ENCODE results near the gene SGCA.

DNA sequence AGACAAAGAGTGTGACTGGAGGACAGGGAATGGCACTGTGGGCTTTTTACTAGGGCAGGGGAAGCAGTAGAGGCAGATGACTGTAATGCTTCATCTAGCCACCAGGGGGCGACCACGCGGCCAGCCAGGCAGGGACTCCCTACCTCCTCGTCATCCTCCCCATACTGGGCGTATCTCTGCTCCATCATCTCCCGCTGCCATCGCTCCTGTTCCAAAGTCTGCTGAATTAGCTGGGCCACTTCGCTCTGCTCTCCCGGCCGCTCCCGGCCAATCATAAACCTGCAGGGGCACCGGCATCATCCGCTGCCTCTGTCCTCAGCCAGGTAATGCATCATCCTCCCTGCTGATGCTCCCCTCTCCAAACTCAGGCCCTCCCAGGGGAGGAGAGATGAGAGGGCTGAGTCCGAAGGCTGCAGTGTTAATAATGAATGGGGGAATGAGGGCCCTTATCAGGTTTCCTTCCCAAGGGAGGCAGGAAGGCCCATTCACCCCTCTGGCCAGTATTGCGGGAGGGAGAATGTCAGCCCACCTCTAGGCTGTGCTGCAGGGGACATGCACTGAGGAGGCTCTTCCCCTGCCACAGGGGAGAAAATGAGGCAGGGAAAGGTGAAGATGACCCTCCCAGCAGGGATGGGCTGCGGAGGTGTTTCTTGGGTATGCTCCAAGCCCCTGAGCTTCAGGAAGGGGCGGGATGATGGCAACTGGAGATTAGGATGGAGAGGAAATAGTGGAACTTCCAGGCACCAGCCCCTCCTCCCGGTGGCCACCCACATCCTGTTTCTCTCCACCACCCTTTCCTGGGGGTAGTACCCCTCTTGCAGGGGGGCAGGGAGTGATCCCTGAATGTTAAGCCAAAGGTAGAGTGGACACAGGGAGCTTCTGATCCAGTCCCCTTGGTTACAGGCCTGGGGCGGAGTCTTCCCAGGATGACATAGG, 25.6 kb upstream of the SGCA start:
- no peak for TF ChIP-seq POLR2AphosphoS5 (IDR thresholded peaks at IDR 0.05; ENCODE audit: borderline replicate concordance, low read depth, low read length)
- TF ChIP-seq EZH2 (IDR thresholded peaks at IDR 0.05) = no peak
